BJ (cell line): ENCODE results near the gene CELA1. TPM values are rescaled to one million over a fixed set of nuclear protein-coding genes. Genes with fewer than 3 reads are reported as not detected.

Experiments
- CTCF ChIA-PET: fragments of 350-600 bp; formaldehyde crosslinking; extraction: SDS; loops from one replicate; lab custom pipeline; 2021; ENCODE audit warnings: antibody characterized with exemption, inconsistent platforms; lab: Yijun Ruan, JAX
- POLR2A ChIA-PET: fragments of 300-600 bp; sonication (Branson Sonifier 250); formaldehyde crosslinking; extraction: SDS; loops from one replicate; lab custom pipeline; 2021; ENCODE audit warnings: antibody characterized with exemption; lab: Charles Lee
- DNase-seq: peaks from one replicate; pipeline ENCODE4 v3.0.0-alpha.2; 2011; ENCODE audit warnings: low read depth
- H3K27me3 ChIP-seq: 2 replicates; pipeline ENCODE4 v1.6.0; 2011; ENCODE audit warnings: low read length; ENCODE audit not compliant: control insufficient read depth, insufficient read depth
- H3K36me3 ChIP-seq: 2 replicates; pipeline ENCODE4 v1.5.1; 2011; ENCODE audit warnings: low read length; ENCODE audit not compliant: control insufficient read depth, insufficient read depth
- H3K4me3 ChIP-seq: 2 replicates; pipeline ENCODE4 v1.5.1; 2011; ENCODE audit warnings: low read depth, mild to moderate bottlenecking, control low read depth, low read length
- CTCF ChIP-seq: IDR thresholded peaks from 2 replicates; pipeline ENCODE4 v1.5.1; 2011; ENCODE audit warnings: low read depth, mild to moderate bottlenecking, control low read depth, inconsistent platforms, low read length, moderate library complexity; ENCODE audit not compliant: insufficient read depth
- polyA plus RNA-seq: library from polyadenylated mRNA; depleted of rRNA; stranded (reverse); fragments of >200 nt; gene quantifications from 2 replicates; pipeline ENCODE4 v1.2.3, GENCODE V29; 2011

The CELA1 gene
- polyA plus RNA-seq, 1 experiment = not detected

GRCh38 chr12:51369581-51369980 is 23.1 kb upstream of the CELA1 start:
- Histone ChIP-seq H3K4me3 (no peak overlapping the region), H3K27me3 (no peaks in the 10 kb centered on the region), H3K36me3 (peaks cover 1% of the 10 kb centered on the region; the same call in 1 of the 2 replicates)
- ChIA-PET CTCF (no interaction called here), POLR2A (no interaction called here)
- no peak for DNase-seq
- no peak for TF ChIP-seq CTCF

- DNase-seq = no peak
- ChIA-PET CTCF (no interaction called here), POLR2A (no interaction called here)
- no peak for TF ChIP-seq CTCF
- Histone ChIP-seq H3K4me3 (no peak overlapping the region), H3K36me3 (peaks cover 1% of the 10 kb centered on the region; the same call in 1 of the 2 replicates), H3K27me3 (no peaks in the 10 kb centered on the region)
Observed at GRCh38 chr12:51368640-51369517, 22.4 kb upstream of the CELA1 start.

GRCh38 chr12:51365276-51365675 is 18.8 kb upstream of the CELA1 start:
- POLR2A ChIA-PET = no interaction called here

GRCh38 chr12:51364001-51364400 is 17.5 kb upstream of the CELA1 start:
- POLR2A ChIA-PET = no interaction called here
- no peak for DNase-seq
- Histone ChIP-seq H3K27me3 (no peaks in the 10 kb centered on the region), H3K4me3 (no peak overlapping the region), H3K36me3 (peaks cover 4% of the 10 kb centered on the region)
- TF ChIP-seq CTCF = no peak
- CTCF ChIA-PET = interaction anchor here (1.5 kb wide), 1 partner anchor 14 kb away, joined by 5 read pairs; no protein-coding TSS in a partner anchor

More at GRCh38 chr12:51365276-51365675, 18.8 kb upstream of the CELA1 start:
- Histone ChIP-seq H3K27me3 (no peaks in the 10 kb centered on the region), H3K36me3 (peaks cover 4% of the 10 kb centered on the region), H3K4me3 (no peak overlapping the region)
- no peak for TF ChIP-seq CTCF
- DNase-seq = no peak
- CTCF ChIA-PET = interaction anchor here (1.5 kb wide), 1 partner anchor 15 kb away, joined by 5 read pairs; no protein-coding TSS in a partner anchor

GRCh38 chr12:51362747-51363342 is 16.4 kb upstream of the CELA1 start:
- POLR2A ChIA-PET = interaction anchor here (0.7 kb wide), 1 partner anchor 662 kb away, joined by 3 read pairs; no protein-coding TSS in a partner anchor
- Histone ChIP-seq H3K27me3 (no peaks in the 10 kb centered on the region), H3K36me3 (peaks cover 8% of the 10 kb centered on the region), H3K4me3 (no peak overlapping the region)
- TF ChIP-seq CTCF = no peak
- CTCF ChIA-PET = interaction anchor here (1.2 kb wide), 1 partner anchor 12 kb away, joined by 4 read pairs; no protein-coding TSS in a partner anchor
- DNase-seq = no peak
